SK-N-SH treated with all-trans-retinoic acid at 6 μM for 48 hours (cell line): ENCODE measurements around the gene CXCL17.

Source experiments
- SNAI2 ChIP-seq: fragments of 250-450 bp; sonication (Bioruptor Pico); IDR thresholded peaks from 2 replicates; pipeline ENCODE4 v1.5.0; 2020; ENCODE audit warnings: mild to moderate bottlenecking, moderate library complexity
- ZNF70 ChIP-seq: fragments of 450-650 bp; formaldehyde crosslinking; IDR thresholded peaks from 2 replicates; pipeline ENCODE4 v1.5.0; 2020; ENCODE audit warnings: mild to moderate bottlenecking, moderate library complexity

- TF ChIP-seq ZNF70 (CRISPR knock-in tag) (no peak), SNAI2 (CRISPR knock-in tag) (no peak)
Measured at GRCh38 chr19:42474743-42475142, 32.0 kb upstream of the CXCL17 start.
